Activated T-cell treated with anti-CD3 and anti-CD28 coated beads for 4 hours (primary cell): ENCODE results near the gene NDUFS3.
"Not testable (repeated sequence)": the region's sequence is repeated elsewhere in the genome, so short reads cannot be mapped to it uniquely, and the experiment has no call there.

ENCODE experiments used
- DNase-seq: peaks from one replicate; pipeline ENCODE4 v3.0.0-alpha.2; 2020

Gene NDUFS3

GRCh38 chr11:47578524-47579494 lies at the start of gene NDUFS3, which contains the start of gene KBTBD4:
Gene NDUFS3 (plus strand): TSS chr11:47579074. CDS start chr11:47579092, 18 bp downstream.
Gene KBTBD4 (minus strand): TSS chr11:47578970. CDS start chr11:47578951, 19 bp downstream.
- peak; percentile 88 for DNase-seq

- DNase-seq, result no peak
Observed at GRCh38 chr11:47529951-47530350, 48.9 kb upstream of the NDUFS3 start.

GRCh38 chr11:47530721-47531120 lies 48.2 kb upstream of the NDUFS3 start:
- not testable (repeated sequence) for DNase-seq

- DNase-seq, result no peak
Observed at GRCh38 chr11:47531666-47532065, 47.2 kb upstream of the NDUFS3 start.

GRCh38 chr11:47532597-47533213 lies 46.2 kb upstream of the NDUFS3 start:
- DNase-seq, result no peak

- DNase-seq, result no peak
Observed at GRCh38 chr11:47533690-47534151, 45.2 kb upstream of the NDUFS3 start.

GRCh38 chr11:47534704-47535251 lies 44.1 kb upstream of the NDUFS3 start:
- no peak for DNase-seq

- DNase-seq, result no peak
Observed at GRCh38 chr11:47536915-47537314, 42.0 kb upstream of the NDUFS3 start.

GRCh38 chr11:47538741-47539565 lies 39.9 kb upstream of the NDUFS3 start:
- DNase-seq, result no peak

- DNase-seq, result no peak
Observed at GRCh38 chr11:47539681-47540039, 39.2 kb upstream of the NDUFS3 start.

- DNase-seq, result no peak
Observed at GRCh38 chr11:47541070-47541469, 37.8 kb upstream of the NDUFS3 start.

- no peak for DNase-seq
Observed at GRCh38 chr11:47545298-47545697, 33.6 kb upstream of the NDUFS3 start.

GRCh38 chr11:47546274-47546673 lies 32.6 kb upstream of the NDUFS3 start:
- DNase-seq, result not testable (repeated sequence)

GRCh38 chr11:47550288-47551047 lies 28.4 kb upstream of the NDUFS3 start:
- no peak for DNase-seq

- DNase-seq, result no peak
Observed at GRCh38 chr11:47551086-47551485, 27.8 kb upstream of the NDUFS3 start.

GRCh38 chr11:47552056-47552565 lies 26.8 kb upstream of the NDUFS3 start:
- DNase-seq, result no peak

- DNase-seq, result peak; percentile 87
Observed at GRCh38 chr11:47552566-47553405, 26.1 kb upstream of the NDUFS3 start, which contains the start of gene CELF1. Gene CELF1 (minus strand): TSS chr11:47553132. CDS start chr11:47499523, 53,609 bp downstream.

- no peak for DNase-seq
Observed at GRCh38 chr11:47553406-47553743, 25.5 kb upstream of the NDUFS3 start.

GRCh38 chr11:47557004-47557403 lies 21.9 kb upstream of the NDUFS3 start:
- DNase-seq, result not testable (repeated sequence)

- DNase-seq, result no peak
Observed at GRCh38 chr11:47558695-47559094, 20.2 kb upstream of the NDUFS3 start.

GRCh38 chr11:47560426-47560825 lies 18.4 kb upstream of the NDUFS3 start:
- DNase-seq, result no peak
